Activated CD4-positive, alpha-beta T cell treated with anti-CD3 and anti-CD28 coated beads for 4 hours (primary cell): Measurements from ENCODE around the gene STX1A.

Experiments used
- DNase-seq, 2 donors: peaks; one replicate each; pipeline ENCODE4 v3.0.0-alpha.2; 2020

The STX1A gene

GRCh38 chr7:73706126-73707044 lies 13.1 kb downstream of the STX1A start:
- peak; percentile 26 to 34 for DNase-seq

- DNase-seq, result no peak
These were observed 13.9 kb downstream of the STX1A start for GRCh38 chr7:73705551-73705920.

- DNase-seq, result no peak
These were observed 14.6 kb downstream of the STX1A start for GRCh38 chr7:73704640-73705550.

- peak; percentile 33 to 35 for DNase-seq
These were observed 15.5 kb downstream of the STX1A start for GRCh38 chr7:73703757-73704639.

- no peak for DNase-seq
These were observed 16.2 kb downstream of the STX1A start for GRCh38 chr7:73703225-73703624.

GRCh38 chr7:73702665-73703064 lies 16.8 kb downstream of the STX1A start:
- DNase-seq, result no peak

GRCh38 chr7:73702226-73702625 lies 17.2 kb downstream of the STX1A start:
- DNase-seq, result no peak

GRCh38 chr7:73701357-73701995 lies 18.0 kb downstream of the STX1A start:
- peak in 1 of 2 donors; percentile 26 for DNase-seq

GRCh38 chr7:73700581-73701134 lies 18.8 kb downstream of the STX1A start:
- no peak for DNase-seq

- no peak for DNase-seq
These were observed 19.4 kb downstream of the STX1A start for GRCh38 chr7:73700069-73700423.

GRCh38 chr7:73699370-73700068 lies 19.9 kb downstream of the STX1A start:
- DNase-seq, result no peak

GRCh38 chr7:73698410-73698809 lies 21.1 kb downstream of the STX1A start:
- no peak for DNase-seq

- DNase-seq, result no peak
These were observed 23.1 kb downstream of the STX1A start for GRCh38 chr7:73696372-73696771.

- no peak for DNase-seq
These were observed 28.8 kb downstream of the STX1A start for GRCh38 chr7:73690646-73691045.

GRCh38 chr7:73688288-73688687 lies 31.2 kb downstream of the STX1A start:
- no peak for DNase-seq

- DNase-seq, result no peak
These were observed 34.2 kb downstream of the STX1A start for GRCh38 chr7:73685311-73685710.

GRCh38 chr7:73683788-73684693 lies 35.4 kb downstream of the STX1A start:
- peak in 1 of 2 donors; percentile 20 for DNase-seq

GRCh38 chr7:73683056-73683787 lies 36.2 kb downstream of the STX1A start, which contains the start of the genes BUD23 and DNAJC30:
TSS of gene BUD23 (plus strand) at chr7:73683597. CDS start at chr7:73683626, 29 bp downstream.
TSS of gene DNAJC30 (minus strand) at chr7:73683453. CDS start at chr7:73683423, 30 bp downstream.
- peak; percentile 97 to 98 for DNase-seq

GRCh38 chr7:73682745-73683055 lies 36.8 kb downstream of the STX1A start:
- DNase-seq, result peak in 1 of 2 donors; percentile 20
